GM12801 (cell line): ENCODE measurements around the gene IL1A.

Experiments
- CTCF ChIP-seq: IDR thresholded peaks from one replicate; pipeline ENCODE4 v1.5.1; 2011; ENCODE audit warnings: control low read depth; ENCODE audit not compliant: insufficient read length; ENCODE audit errors: extremely low read depth

Gene IL1A

GRCh38 chr2:112821682-112822081 lies 37.4 kb upstream of the IL1A start:
- TF ChIP-seq CTCF, result no peak

- no peak for TF ChIP-seq CTCF
These were observed 36.8 kb upstream of the IL1A start for GRCh38 chr2:112821142-112821541.

- no peak for TF ChIP-seq CTCF
These were observed 36.0 kb upstream of the IL1A start for GRCh38 chr2:112820343-112820742.

- TF ChIP-seq CTCF, result no peak
These were observed 34.8 kb upstream of the IL1A start for GRCh38 chr2:112819081-112819480.

GRCh38 chr2:112818094-112818902 lies 34.0 kb upstream of the IL1A start:
- TF ChIP-seq CTCF, result no peak

- no peak for TF ChIP-seq CTCF
These were observed 32.9 kb upstream of the IL1A start for GRCh38 chr2:112817082-112817689.

- no peak for TF ChIP-seq CTCF
These were observed 30.0 kb upstream of the IL1A start for GRCh38 chr2:112814278-112814677.
